Esophagus (tissue), 2 donors: ENCODE data around the gene NPNT. TPM values are rescaled to one million over a fixed set of nuclear protein-coding genes. Genes with fewer than 3 reads are reported as not detected.

ENCODE experiments used
- H3K27ac ChIP-seq, 2 donors: one replicate each; pipeline ENCODE4 v1.5.1; 2013; ENCODE audit warnings: low read depth in 2 of 2, mild to moderate bottlenecking in 2 of 2, inconsistent platforms in 1 of 2, low read length in 1 of 2, moderate library complexity in 1 of 2
- H3K27me3 ChIP-seq, 2 donors: one replicate each; pipeline ENCODE4 v1.6.1; 2013; ENCODE audit warnings: low read length in 2 of 2, control low read depth in 1 of 2, mild to moderate bottlenecking in 1 of 2; ENCODE audit not compliant: insufficient read depth in 2 of 2, control insufficient read depth in 1 of 2
- H3K36me3 ChIP-seq, 2 donors: one replicate each; pipeline ENCODE4 v1.6.1; 2013; ENCODE audit warnings: low read length in 1 of 2; ENCODE audit not compliant: control insufficient read depth in 2 of 2, insufficient read depth in 2 of 2
- H3K4me1 ChIP-seq, 2 donors: one replicate each; pipeline ENCODE4 v1.6.1; 2013; ENCODE audit warnings: low read length in 1 of 2; ENCODE audit not compliant: control insufficient read depth in 2 of 2, insufficient read depth in 2 of 2
- H3K4me3 ChIP-seq, 2 donors: one replicate each; pipeline ENCODE4 v1.5.1; 2013; ENCODE audit warnings: low read length in 2 of 2, mild to moderate bottlenecking in 2 of 2, low read depth in 1 of 2, moderate library complexity in 1 of 2
- H3K9me3 ChIP-seq, 2 donors: one replicate each; pipeline ENCODE4 v1.6.1; 2013; ENCODE audit warnings: mild to moderate bottlenecking in 2 of 2, low read depth in 1 of 2, low read length in 1 of 2, moderate library complexity in 1 of 2; ENCODE audit not compliant: control insufficient read depth in 2 of 2, insufficient read depth in 1 of 2
- whole genome bisulfite sequencing, 2 donors: extraction: QIAGEN DNeasy Blood & Tissue Kit; methylation state at CpG; one replicate each; pipeline ENCODE4 v1.1.7; 2013; 5-methylcytosine and 5-hydroxymethylcytosine counted together
- polyA plus RNA-seq, 2 donors: library from polyadenylated mRNA; stranded (reverse); fragments of 200-250 nt; gene quantifications; one replicate each; pipeline ENCODE4 v1.2.3, GENCODE V29; 2013
- donor health status: healthy with polysubstance abuse.
- donor health status: Bipolar disorder and iron deficiency.

The NPNT gene
- polyA plus RNA-seq, 2 donors: 11.2 to 15.6 TPM

- Histone ChIP-seq H3K4me1 (no peaks in the 10 kb centered on the region), H3K4me3 (no peak overlapping the region), H3K36me3 (no peaks in the 10 kb centered on the region), H3K27ac (no peak overlapping the region), H3K9me3 (no peaks in the 10 kb centered on the region), H3K27me3 (no peaks in the 10 kb centered on the region)
Measured at GRCh38 chr4:105875233-105875632, 20.0 kb upstream of the NPNT start.

DNA sequence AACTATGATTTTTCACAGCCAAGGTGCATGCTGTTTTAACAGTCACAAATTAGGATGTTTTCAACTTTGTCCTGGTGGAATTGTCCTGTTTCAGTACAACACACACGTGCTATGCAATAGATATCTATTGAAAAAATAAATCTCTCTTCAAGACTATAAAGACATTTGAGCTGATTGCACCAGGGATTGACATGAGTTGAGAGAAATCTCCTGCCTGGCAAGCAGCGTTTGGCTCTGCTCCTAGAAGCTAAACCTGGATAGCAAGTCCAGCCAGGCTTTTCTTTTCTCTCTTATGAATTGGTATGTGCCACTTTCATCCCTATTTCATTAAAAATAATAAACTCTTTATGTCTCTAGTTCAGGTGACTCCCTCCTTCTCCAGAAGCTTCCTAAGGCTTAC lies 16.6 kb upstream of the NPNT start:
- Histone ChIP-seq H3K4me1 (no peaks in the 10 kb centered on the region), H3K27ac (no peak overlapping the region), H3K4me3 (no peak overlapping the region), H3K9me3 (no peaks in the 10 kb centered on the region), H3K36me3 (no peaks in the 10 kb centered on the region), H3K27me3 (no peaks in the 10 kb centered on the region)
- WGBS, 2 donors: 39 to 53% methylated on average over 2 of the region's 2 CpGs

DNA sequence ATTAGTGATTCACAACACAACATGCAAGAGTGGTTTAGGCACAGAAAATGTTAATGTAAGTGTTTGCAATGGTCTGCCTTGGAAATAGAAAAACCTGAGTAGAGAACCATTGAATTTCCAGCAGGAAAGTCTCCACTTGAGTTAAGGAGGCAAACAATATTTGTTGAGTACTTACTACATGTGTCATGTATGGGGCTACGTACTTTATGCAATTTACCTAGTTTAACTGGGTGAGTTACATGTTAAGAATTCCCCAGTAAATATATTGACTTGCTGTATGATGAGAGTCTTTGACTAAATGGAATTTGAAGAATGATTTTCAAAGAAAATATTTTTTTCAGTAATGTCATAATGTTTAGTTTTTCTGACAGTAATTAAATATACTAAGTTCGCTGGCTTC lies 7.8 kb upstream of the NPNT start:
- H3K9me3 ChIP-seq: no peaks in the 10 kb centered on the region
- H3K4me1 ChIP-seq: no peaks in the 10 kb centered on the region
- no peak overlapping the region for H3K4me3 ChIP-seq
- WGBS, 2 donors: 70 to 79% methylated on average over 2 of the region's 2 CpGs
- H3K27me3 ChIP-seq: no peaks in the 10 kb centered on the region
- no peak overlapping the region for H3K27ac ChIP-seq
- H3K36me3 ChIP-seq: no peaks in the 10 kb centered on the region

- Histone ChIP-seq H3K27ac (peak overlapping the region; percentile 52 to 62), H3K4me1 (peaks cover 0 to 5% of the 10 kb centered on the region in 2 donors), H3K9me3 (no peaks in the 10 kb centered on the region), H3K27me3 (peaks cover 0 to 2% of the 10 kb centered on the region in 2 donors), H3K36me3 (no peaks in the 10 kb centered on the region), H3K4me3 (peak overlapping the region; percentile 63)
- 1 to 2% methylated on average over 83 to 84 of the region's 84 CpGs for WGBS, 2 donors
Measured at GRCh38 chr4:105895583-105896460, 551 bp downstream of the NPNT start.

DNA sequence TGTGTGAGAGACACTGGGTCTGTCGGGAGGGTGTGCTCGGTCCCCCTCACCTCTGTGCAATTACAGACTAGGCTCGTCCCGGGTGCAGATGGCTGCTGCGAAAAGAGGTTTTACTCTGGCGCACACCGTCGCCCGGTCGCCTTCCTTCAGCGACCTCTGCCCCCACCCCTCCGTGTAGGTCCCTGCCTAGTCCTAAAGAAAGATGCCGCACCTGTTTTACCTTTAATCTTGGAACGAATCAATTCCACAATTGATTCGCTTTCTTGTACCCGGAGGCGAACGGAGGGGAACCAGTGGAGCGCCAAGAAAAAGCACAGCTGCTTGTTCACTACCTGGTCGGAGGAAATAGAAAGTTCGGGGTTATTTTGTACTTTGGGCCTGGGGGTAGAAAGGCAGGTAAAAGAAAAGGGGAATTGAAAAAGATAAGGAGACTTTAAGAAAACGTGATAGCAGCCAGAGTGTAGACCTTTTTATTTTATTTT lies 1.2 kb downstream of the NPNT start:
- 4% methylated on average over 22 of the region's 22 CpGs for WGBS, 2 donors

GRCh38 chr4:105896984-105897775 lies 1.9 kb downstream of the NPNT start:
- Histone ChIP-seq H3K4me3 (peak overlapping the region in 1 of 2 donors; percentile 63), H3K9me3 (no peaks in the 10 kb centered on the region), H3K27me3 (peaks cover 0 to 2% of the 10 kb centered on the region in 2 donors), H3K4me1 (peaks cover 0 to 5% of the 10 kb centered on the region in 2 donors), H3K36me3 (no peaks in the 10 kb centered on the region), H3K27ac (no peak overlapping the region)
- WGBS, 2 donors: 12 to 25% methylated on average over 3 of the region's 3 CpGs

More for the DNA sequence above, 1.2 kb downstream of the NPNT start:
- Histone ChIP-seq H3K4me1 (peaks cover 0 to 5% of the 10 kb centered on the region in 2 donors), H3K9me3 (no peaks in the 10 kb centered on the region), H3K36me3 (no peaks in the 10 kb centered on the region), H3K27ac (peak overlapping the region; percentile 39 to 62), H3K27me3 (peaks cover 0 to 2% of the 10 kb centered on the region in 2 donors), H3K4me3 (peak overlapping the region; percentile 63)

DNA sequence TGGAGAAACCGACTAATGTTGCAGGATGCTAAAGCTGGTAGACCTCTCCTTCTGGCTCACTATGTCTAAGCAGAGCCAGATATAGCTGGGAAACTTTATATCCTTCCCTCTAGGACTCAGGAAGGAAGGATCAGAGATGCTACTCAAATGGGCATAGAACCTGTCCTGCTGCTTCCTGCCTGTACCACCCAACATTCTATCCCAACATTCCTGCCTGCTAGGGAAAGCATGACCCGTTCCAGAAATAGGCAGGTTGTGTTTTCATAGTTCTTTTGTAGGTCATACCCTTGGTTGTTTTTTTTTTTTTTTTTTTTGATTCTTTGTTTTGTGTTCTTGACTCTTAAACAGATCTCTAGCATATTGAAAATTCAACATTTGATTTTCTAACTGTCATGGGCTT lies 5.3 kb downstream of the NPNT start:
- Histone ChIP-seq H3K4me1 (no peaks in the 10 kb centered on the region), H3K27me3 (peaks cover 0 to 2% of the 10 kb centered on the region in 2 donors), H3K36me3 (no peaks in the 10 kb centered on the region), H3K4me3 (no peak overlapping the region), H3K27ac (no peak overlapping the region), H3K9me3 (no peaks in the 10 kb centered on the region)
- 56 to 59% methylated on average over 2 of the region's 2 CpGs for WGBS, 2 donors

GRCh38 chr4:105902550-105903262 lies 7.4 kb downstream of the NPNT start:
- Histone ChIP-seq H3K27me3 (peaks cover 0 to 2% of the 10 kb centered on the region in 2 donors), H3K36me3 (no peaks in the 10 kb centered on the region), H3K9me3 (no peaks in the 10 kb centered on the region), H3K4me3 (no peak overlapping the region), H3K27ac (no peak overlapping the region), H3K4me1 (no peaks in the 10 kb centered on the region)
- WGBS, 2 donors: 61 to 70% methylated on average over 2 of the region's 2 CpGs

DNA sequence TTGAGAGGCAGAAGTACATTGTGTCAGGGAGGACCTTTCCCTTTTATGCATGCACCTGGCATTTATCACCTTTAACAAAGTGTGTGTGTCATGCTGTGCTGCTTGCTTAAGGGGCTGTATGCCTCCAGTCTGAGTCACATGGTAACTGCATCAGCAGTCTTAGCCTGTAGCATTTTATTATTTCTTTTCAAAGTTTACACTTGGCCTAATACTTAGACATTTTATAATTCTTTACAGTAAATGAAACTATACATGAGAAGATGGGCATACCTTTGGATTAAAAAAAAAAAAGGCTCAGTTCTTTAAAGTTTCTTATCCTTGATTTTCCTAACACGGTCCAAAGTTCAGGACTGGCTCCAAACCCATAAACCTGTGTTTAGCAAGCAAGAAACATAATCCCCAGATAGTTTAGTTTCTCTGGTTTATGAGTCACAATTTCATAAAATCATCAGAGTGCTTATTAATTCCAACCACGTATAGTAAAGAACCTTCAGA lies 14.6 kb downstream of the NPNT start:
- no peaks in the 10 kb centered on the region for H3K4me1 ChIP-seq
- no peaks in the 10 kb centered on the region for H3K9me3 ChIP-seq
- H3K27ac ChIP-seq: peak overlapping the region; percentile 22 to 49
- 38 to 41% methylated on average over 2 of the region's 2 CpGs for WGBS, 2 donors
- no peaks in the 10 kb centered on the region for H3K27me3 ChIP-seq
- H3K4me3 ChIP-seq: no peak overlapping the region
- no peaks in the 10 kb centered on the region for H3K36me3 ChIP-seq
